ENCODE results near the gene STAT5A. TPM values are rescaled to one million over a fixed set of nuclear protein-coding genes. Genes with fewer than 3 reads are reported as not detected.
"Not testable (repeated sequence)": the region's sequence is repeated elsewhere in the genome, so short reads cannot be mapped to it uniquely, and the experiment has no call there.

STAT5A gene
- 14.6 and 21.9 TPM in 2 replicates for total RNA-seq

- DNase-seq (ENCODE audit: extremely low read depth, low read depth, low spot score) = no peak
Measured at GRCh38 chr17:42287977-42288802, at the start of gene STAT5A. Gene STAT5A, plus strand, starts transcription at chr17:42288498. Its CDS starts 914 bp downstream, at chr17:42289412.

- DNase-seq (ENCODE audit: extremely low read depth, low read depth, low spot score) = not testable (repeated sequence)
Measured at GRCh38 chr17:42239576-42239975, 48.7 kb upstream of the STAT5A start.

- no peak for DNase-seq (ENCODE audit: extremely low read depth, low read depth, low spot score)
Measured at GRCh38 chr17:42240201-42240600, 48.1 kb upstream of the STAT5A start.

- not testable (repeated sequence) for DNase-seq (ENCODE audit: extremely low read depth, low read depth, low spot score)
Measured at GRCh38 chr17:42240863-42241262, 47.4 kb upstream of the STAT5A start.

- DNase-seq (ENCODE audit: extremely low read depth, low read depth, low spot score) = no peak
Measured at GRCh38 chr17:42241871-42242270, 46.4 kb upstream of the STAT5A start.

GRCh38 chr17:42243493-42243982, 44.8 kb upstream of the STAT5A start:
- DNase-seq (ENCODE audit: extremely low read depth, low read depth, low spot score) = no peak

GRCh38 chr17:42244116-42244515, 44.2 kb upstream of the STAT5A start:
- not testable (repeated sequence) for DNase-seq (ENCODE audit: extremely low read depth, low read depth, low spot score)

- not testable (repeated sequence) for DNase-seq (ENCODE audit: extremely low read depth, low read depth, low spot score)
Measured at GRCh38 chr17:42245183-42245582, 43.1 kb upstream of the STAT5A start.

GRCh38 chr17:42246515-42246914, 41.8 kb upstream of the STAT5A start:
- no peak for DNase-seq (ENCODE audit: extremely low read depth, low read depth, low spot score)

- DNase-seq (ENCODE audit: extremely low read depth, low read depth, low spot score) = no peak
Measured at GRCh38 chr17:42247734-42248133, 40.6 kb upstream of the STAT5A start.

GRCh38 chr17:42248351-42249179, 39.7 kb upstream of the STAT5A start:
- peak; percentile 85 for DNase-seq (ENCODE audit: extremely low read depth, low read depth, low spot score)

GRCh38 chr17:42249681-42250446, 38.4 kb upstream of the STAT5A start:
- no peak for DNase-seq (ENCODE audit: extremely low read depth, low read depth, low spot score)

- DNase-seq (ENCODE audit: extremely low read depth, low read depth, low spot score) = no peak
Measured at GRCh38 chr17:42251115-42251514, 37.2 kb upstream of the STAT5A start.

GRCh38 chr17:42252597-42253550, 35.4 kb upstream of the STAT5A start:
- no peak for DNase-seq (ENCODE audit: extremely low read depth, low read depth, low spot score)

- no peak for DNase-seq (ENCODE audit: extremely low read depth, low read depth, low spot score)
Measured at GRCh38 chr17:42253578-42253977, 34.7 kb upstream of the STAT5A start.

GRCh38 chr17:42255445-42255844, 32.9 kb upstream of the STAT5A start:
- DNase-seq (ENCODE audit: extremely low read depth, low read depth, low spot score) = no peak

GRCh38 chr17:42260318-42260717, 28.0 kb upstream of the STAT5A start:
- no peak for DNase-seq (ENCODE audit: extremely low read depth, low read depth, low spot score)

GRCh38 chr17:42264366-42264765, 23.9 kb upstream of the STAT5A start:
- DNase-seq (ENCODE audit: extremely low read depth, low read depth, low spot score) = not testable (repeated sequence)

- no peak for DNase-seq (ENCODE audit: extremely low read depth, low read depth, low spot score)
Measured at GRCh38 chr17:42266462-42266861, 21.8 kb upstream of the STAT5A start.
